CD4-positive, alpha-beta T cell treated with Interleukin-10 for 1 hour (primary cell): ENCODE data around the gene TCERG1.

Experiments used
- DNase-seq: peaks from one replicate; pipeline ENCODE4 v3.0.0-alpha.2; 2020

The TCERG1 gene

GRCh38 chr5:146446861-146447733, at the start of gene TCERG1:
Gene TCERG1 (plus strand): TSS chr5:146447333. CDS start chr5:146447350, 17 bp downstream.
- DNase-seq = peak; percentile 99

DNA sequence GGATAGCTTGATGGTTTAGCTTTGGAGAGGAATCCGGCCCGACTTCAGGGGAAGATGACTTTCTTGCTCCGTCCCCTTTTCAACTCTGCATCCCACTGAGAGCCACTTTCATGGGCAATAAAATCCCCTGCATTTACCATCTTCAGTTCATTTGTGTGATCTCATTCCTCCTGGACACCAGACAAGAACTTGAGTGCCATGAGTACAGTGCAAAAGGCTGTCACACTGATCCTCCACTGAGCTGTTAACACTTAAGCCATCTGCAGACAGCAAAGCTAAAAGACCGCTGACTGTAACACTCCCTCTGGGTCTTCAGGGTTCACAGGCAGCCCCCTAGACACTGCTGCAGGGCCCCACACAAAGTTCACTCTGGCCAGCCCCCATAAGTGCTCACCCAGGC, 48.3 kb upstream of the TCERG1 start:
- DNase-seq = no peak

- DNase-seq = no peak
These were observed 47.7 kb upstream of the TCERG1 start for GRCh38 chr5:146399481-146399880.

DNA sequence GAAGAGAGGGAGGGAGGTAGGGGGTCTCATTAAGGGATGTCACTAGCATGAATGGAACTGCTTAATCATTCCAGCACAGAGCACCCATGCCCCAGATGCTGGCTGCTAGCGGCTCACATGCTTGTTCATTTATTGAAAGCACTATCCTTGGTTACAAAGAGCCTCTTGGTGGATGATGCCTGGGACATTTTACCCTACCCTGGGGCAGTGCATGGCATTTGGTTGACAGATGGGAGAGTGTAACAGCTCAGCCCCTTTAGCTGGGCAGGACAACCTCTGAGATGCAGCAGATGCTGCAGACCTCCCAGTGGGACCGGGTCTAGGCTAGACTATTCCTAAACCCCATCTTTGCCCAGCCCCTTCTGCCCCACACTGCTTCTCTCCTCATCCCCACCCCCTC, 46.9 kb upstream of the TCERG1 start:
- DNase-seq = no peak

DNA sequence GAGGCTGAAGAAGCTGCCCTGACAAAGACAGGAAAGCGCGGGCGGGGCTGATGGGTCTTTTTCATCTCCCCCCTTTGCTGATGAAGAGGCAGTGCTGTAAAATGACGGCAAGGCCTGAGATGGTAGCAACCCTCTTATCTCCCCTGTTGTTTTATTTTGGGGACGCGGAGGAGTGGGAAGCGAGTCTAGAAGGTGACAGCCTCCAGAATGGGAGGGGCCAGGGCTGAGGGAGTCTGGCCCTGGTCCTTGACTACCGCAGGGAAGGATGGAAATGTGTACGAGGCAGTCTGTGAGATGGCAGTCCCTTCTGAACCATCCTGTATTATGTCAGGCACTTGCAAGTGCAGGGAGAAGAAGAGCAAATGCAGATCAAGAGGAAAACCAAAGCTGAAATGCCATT, 46.1 kb upstream of the TCERG1 start:
- no peak for DNase-seq

- no peak for DNase-seq
These were observed 44.2 kb upstream of the TCERG1 start for GRCh38 chr5:146402949-146403348.

- DNase-seq = no peak
These were observed 38.0 kb upstream of the TCERG1 start for GRCh38 chr5:146409054-146409671.

DNA sequence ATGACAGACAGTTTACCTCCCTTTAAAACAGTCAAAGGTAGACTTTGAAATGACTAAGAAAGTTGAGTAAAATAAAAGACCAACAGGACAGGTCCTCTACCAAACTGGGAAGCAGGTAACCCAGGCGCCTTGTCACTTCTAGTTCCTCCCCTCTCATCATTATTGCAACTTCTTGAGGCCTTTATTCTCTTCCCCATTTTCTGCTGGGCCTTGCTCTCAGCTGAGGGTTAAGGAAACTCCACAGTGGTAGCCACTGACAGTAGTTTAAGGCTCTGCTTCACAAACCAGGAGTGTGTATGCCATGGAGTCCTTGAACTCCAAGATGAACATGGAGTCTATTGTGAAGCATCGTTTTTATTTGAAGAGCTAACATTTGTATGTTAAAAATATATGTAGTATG, 36.9 kb upstream of the TCERG1 start:
- no peak for DNase-seq

- no peak for DNase-seq
These were observed 27.4 kb upstream of the TCERG1 start for GRCh38 chr5:146419696-146420095.

GRCh38 chr5:146425023-146425422, 22.1 kb upstream of the TCERG1 start:
- no peak for DNase-seq

- DNase-seq = no peak
These were observed 20.8 kb upstream of the TCERG1 start for GRCh38 chr5:146426305-146426704.

- peak; percentile 46 for DNase-seq
These were observed 20.1 kb upstream of the TCERG1 start for GRCh38 chr5:146426853-146427618.

DNA sequence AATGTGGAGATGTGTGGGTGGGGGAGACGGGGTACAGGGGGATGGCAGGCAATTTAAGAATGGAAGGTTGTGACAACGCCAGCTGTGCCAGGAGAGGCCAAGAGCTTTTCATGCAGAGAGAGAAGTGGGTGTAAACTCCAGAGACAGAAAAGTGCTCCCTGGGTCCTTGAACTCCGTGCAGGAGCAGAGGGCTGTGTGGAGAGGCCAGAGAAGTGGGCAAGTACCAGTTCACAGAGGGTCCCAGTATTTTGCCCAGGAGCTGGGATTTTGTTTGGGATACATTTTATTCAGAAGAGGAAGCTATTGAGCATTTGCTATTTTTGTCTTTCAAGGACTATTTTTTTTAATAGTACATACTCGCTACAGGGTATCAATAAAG, 19.5 kb upstream of the TCERG1 start:
- no peak for DNase-seq

DNA sequence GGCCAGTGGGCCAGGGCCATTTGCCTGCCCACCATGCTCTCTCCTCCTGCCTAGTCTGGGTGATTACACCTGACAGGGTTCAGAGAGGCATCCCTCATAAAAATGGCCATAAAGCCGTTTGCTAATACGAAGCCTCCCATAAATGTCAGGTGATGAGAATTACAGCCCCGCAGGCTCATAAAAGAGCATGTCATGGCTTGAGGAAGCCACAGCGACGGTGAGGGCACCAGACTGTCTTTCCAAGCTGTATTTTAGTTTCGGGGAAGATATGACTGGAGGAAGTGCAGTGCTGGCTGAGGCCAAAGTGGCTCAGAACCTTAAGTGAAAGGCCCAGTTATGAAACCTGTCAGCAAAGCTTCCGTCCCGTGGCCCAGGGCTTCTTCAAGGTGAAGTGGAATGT, 18.5 kb upstream of the TCERG1 start:
- DNase-seq = no peak

DNA sequence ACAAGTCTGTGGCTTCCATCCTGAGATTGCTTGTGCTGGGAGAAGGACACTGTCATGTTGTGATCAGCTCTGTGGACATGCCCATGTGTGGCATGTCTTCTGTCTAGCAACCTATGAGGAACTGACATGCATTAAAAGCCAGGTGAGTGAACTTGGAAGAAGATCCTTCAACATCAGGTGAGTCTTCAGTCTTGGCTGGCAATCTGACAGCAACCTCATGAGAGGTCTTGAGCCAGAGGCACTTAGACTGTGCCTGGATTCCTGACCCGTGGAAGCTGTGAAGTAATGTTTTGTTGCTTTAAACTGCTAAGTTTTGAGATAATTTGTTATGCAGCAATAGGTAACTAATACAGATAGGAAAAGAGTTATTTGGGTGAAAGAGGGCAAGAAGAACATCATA, 6.8 kb upstream of the TCERG1 start:
- no peak for DNase-seq

DNA sequence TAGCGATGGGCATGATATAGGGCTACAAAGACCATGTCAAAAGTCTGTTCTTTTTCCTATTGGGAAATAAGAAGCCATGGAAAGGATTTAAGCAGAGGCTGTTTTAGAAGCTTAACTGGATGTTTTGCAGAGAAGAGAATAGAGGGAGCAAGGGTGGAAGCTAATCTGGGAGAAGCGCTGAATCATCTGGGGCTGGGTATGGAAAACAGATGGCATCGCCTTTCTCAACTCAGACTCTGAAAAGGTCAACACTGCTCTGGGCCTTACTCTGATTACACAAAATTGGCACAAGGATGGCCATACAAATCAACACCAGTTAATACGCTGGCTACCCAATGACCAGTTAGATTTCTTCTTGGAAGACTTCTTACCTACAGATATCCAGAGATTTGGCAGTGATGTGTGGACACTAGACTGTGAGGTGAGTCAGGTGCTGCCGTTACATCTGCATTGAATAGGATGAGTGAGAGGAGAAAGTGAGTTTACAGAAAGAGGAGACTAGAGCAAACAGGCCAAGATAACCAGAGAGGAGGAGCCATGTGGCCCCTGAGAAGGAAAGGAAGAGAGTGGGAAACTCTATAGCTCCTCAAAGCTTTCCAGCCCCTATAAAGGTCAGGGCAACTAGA, 6.2 kb upstream of the TCERG1 start:
- no peak for DNase-seq

GRCh38 chr5:146441896-146442295, 5.2 kb upstream of the TCERG1 start:
- DNase-seq = no peak

- DNase-seq = peak; percentile 21
These were observed 724 bp downstream of the TCERG1 start for GRCh38 chr5:146447734-146448380.

DNA sequence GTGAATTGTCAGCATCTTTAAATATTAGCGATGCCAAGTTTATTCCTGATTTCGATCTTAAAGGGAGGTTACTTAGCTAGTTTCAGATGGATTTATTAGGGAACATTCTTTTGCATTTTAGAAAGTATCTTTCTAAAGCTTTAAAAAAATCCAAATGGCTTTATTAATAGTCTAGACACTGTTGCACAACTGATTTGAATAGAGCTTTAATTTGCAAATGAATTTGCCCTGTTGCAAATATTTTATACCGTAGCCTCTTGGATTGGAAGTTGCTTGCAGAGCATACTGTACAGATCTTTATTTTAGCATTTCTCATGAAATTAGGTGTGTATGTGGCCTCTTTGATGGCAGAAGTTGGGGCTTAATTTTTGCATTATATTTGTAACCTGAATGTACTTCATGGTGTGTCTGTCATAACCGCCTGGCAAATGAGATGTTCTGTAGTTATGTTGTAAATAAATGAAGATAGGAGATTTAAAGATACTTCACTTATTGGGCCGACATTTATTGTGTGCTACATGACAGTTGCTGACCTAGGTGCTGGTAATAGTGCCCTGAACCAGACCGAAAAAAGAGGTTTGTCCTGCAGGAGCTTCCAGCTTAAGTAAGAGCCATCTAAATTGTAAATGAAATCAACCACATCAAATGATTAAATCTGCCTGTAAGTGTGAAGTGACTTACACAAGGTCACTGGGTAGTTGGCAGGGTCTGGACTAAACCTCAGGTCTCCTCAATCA, 1.8 kb downstream of the TCERG1 start:
- DNase-seq = no peak

DNA sequence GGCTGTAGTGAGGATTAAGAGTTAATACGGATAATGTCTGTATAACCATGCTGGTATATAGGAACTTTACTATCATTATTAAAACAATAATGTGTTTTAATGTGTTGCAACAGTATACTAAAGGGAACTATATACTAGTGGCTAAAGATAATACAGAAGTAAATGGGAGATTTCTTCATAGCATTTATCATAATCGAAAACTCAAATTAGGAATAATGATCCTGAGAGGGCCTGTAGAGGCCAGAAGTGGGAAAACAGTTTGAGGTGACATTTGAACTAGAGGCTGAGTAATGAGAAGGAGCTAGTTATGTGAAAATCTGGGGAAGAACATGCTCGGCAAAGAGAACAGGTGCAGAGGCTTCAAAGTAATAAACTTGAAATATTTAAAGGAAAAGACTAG, 2.9 kb downstream of the TCERG1 start:
- no peak for DNase-seq

- DNase-seq = no peak
These were observed 4.3 kb downstream of the TCERG1 start for GRCh38 chr5:146451411-146451810.

DNA sequence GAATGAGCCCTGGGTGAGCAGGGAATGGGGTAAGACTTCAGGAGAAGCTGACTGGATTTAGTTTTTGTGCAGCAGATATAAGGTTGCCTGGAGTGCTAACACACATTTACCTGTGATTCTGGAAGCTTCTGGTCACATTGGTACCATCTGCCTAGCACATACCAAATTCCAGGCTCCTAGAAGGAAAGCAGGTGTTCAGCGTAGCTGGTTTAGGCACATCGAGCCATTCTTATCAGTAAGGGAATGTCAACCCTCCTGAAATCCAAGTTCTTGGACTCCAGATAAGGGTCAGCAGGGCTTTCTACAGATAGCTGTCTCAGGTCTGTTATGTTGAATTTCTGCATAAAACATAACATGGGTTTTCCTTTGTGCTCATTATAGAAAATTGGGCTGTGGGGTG, 10.3 kb downstream of the TCERG1 start:
- DNase-seq = no peak
